Measurements from ENCODE around the gene ARSA. TPM values are rescaled to one million over a fixed set of nuclear protein-coding genes. Genes with fewer than 3 reads are reported as not detected.

ARSA gene
- total RNA-seq, 6 donors from 2014 or later = 29.8 to 99.0 (median 59.2) TPM

GRCh38 chr22:50672041-50672440 is 44.1 kb upstream of the ARSA start:
- H3K27me3 ChIP-seq = peaks cover 0 to 20% (median 13%) of the 10 kb centered on the region in 4 donors
- peaks cover 0 to 14% (median 3%) of the 10 kb centered on the region in 4 donors for H3K36me3 ChIP-seq
- 38 to 65% methylated on average over 2 to 5 of the region's 8 CpGs for WGBS, 2 donors
- DNase-seq = no peak
- peak overlapping the region; percentile 88 to 95 (median 88) for H3K27ac ChIP-seq
- TF ChIP-seq POLR2AphosphoS5 (IDR thresholded peaks at IDR 0.05) (no peak), POLR2A (IDR thresholded peaks at IDR 0.05) (no peak), CTCF (IDR thresholded peaks at IDR 0.05) (no peak), EP300 (IDR thresholded peaks at IDR 0.05) (no peak)
- ATAC-seq (ENCODE audit: low FRiP score in 2 of 2) = peak in 1 of 2 donors; percentile 1
- H3K4me3 ChIP-seq = peak overlapping the region in 3 of 4 donors; percentile 13 to 64 (median 29)
- peaks cover 14 to 38% (median 20%) of the 10 kb centered on the region in 4 donors for H3K4me1 ChIP-seq
- no peaks in the 10 kb centered on the region for H3K9me3 ChIP-seq

- H3K27ac ChIP-seq = peak overlapping the region; percentile 88 to 95 (median 88)
- no peaks in the 10 kb centered on the region for H3K9me3 ChIP-seq
- ATAC-seq (ENCODE audit: low FRiP score in 2 of 2) (no peak), DNase-seq (no peak)
- peaks cover 0 to 20% (median 13%) of the 10 kb centered on the region in 4 donors for H3K27me3 ChIP-seq
- H3K4me3 ChIP-seq = peak overlapping the region in 3 of 4 donors; percentile 13 to 64 (median 29)
- TF ChIP-seq POLR2AphosphoS5 (IDR thresholded peaks at IDR 0.05) (peak; percentile 32 to 44), POLR2A (IDR thresholded peaks at IDR 0.05) (no peak), EP300 (IDR thresholded peaks at IDR 0.05) (peak in 2 of 4 donors; percentile 33 to 78)
- WGBS, 2 donors = 5 to 29% methylated on average over 2 to 11 of the region's 11 CpGs
- H3K4me1 ChIP-seq = peaks cover 14 to 38% (median 19%) of the 10 kb centered on the region in 4 donors
- H3K36me3 ChIP-seq = peaks cover 0 to 10% (median 3%) of the 10 kb centered on the region in 4 donors
Measured at GRCh38 chr22:50671641-50672040, 43.7 kb upstream of the ARSA start.

- 52 to 68% methylated on average over 10 of the region's 10 CpGs for WGBS, 2 donors
- Histone ChIP-seq H3K4me3 (no peak overlapping the region), H3K9me3 (no peaks in the 10 kb centered on the region), H3K4me1 (peaks cover 14 to 38% (median 19%) of the 10 kb centered on the region in 4 donors), H3K36me3 (peaks cover 0 to 4% (median 2%) of the 10 kb centered on the region in 4 donors), H3K27ac (peak overlapping the region; percentile 88 to 95 (median 88)), H3K27me3 (peaks cover 0 to 20% (median 13%) of the 10 kb centered on the region in 4 donors)
- DNase-seq = no peak
- no peak for ATAC-seq (ENCODE audit: low FRiP score in 2 of 2)
- TF ChIP-seq POLR2AphosphoS5 (IDR thresholded peaks at IDR 0.05) = no peak
Measured at GRCh38 chr22:50670914-50671538, 43.1 kb upstream of the ARSA start.

- peak overlapping the region; percentile 88 to 95 (median 88) for H3K27ac ChIP-seq
- H3K4me1 ChIP-seq = peaks cover 14 to 38% (median 19%) of the 10 kb centered on the region in 4 donors
- no peak for ATAC-seq (ENCODE audit: low FRiP score in 2 of 2)
- peaks cover 0 to 20% (median 13%) of the 10 kb centered on the region in 4 donors for H3K27me3 ChIP-seq
- no peaks in the 10 kb centered on the region for H3K9me3 ChIP-seq
- 42 to 55% methylated on average over 4 of the region's 4 CpGs for WGBS, 2 donors
- no peak for DNase-seq
- H3K36me3 ChIP-seq = peaks cover 0 to 3% (median 0%) of the 10 kb centered on the region in 4 donors
- TF ChIP-seq POLR2A (IDR thresholded peaks at IDR 0.05) (no peak), POLR2AphosphoS5 (IDR thresholded peaks at IDR 0.05) (peak in 1 of 2 donors; percentile 37)
- no peak overlapping the region for H3K4me3 ChIP-seq
Measured at GRCh38 chr22:50670513-50670912, 42.6 kb upstream of the ARSA start.

- DNase-seq = no peak
- Histone ChIP-seq H3K4me3 (no peak overlapping the region), H3K4me1 (peaks cover under 1 to 5% (median 3%) of the 10 kb centered on the region in 4 donors), H3K36me3 (no peaks in the 10 kb centered on the region), H3K27ac (no peak overlapping the region), H3K27me3 (no peaks in the 10 kb centered on the region), H3K9me3 (no peaks in the 10 kb centered on the region)
- 51 to 60% methylated on average over 2 of the region's 2 CpGs for WGBS, 2 donors
- no peak for ATAC-seq (ENCODE audit: low FRiP score in 2 of 2)
- TF ChIP-seq POLR2A (IDR thresholded peaks at IDR 0.05) (no peak), POLR2AphosphoS5 (IDR thresholded peaks at IDR 0.05) (no peak), CTCF (IDR thresholded peaks at IDR 0.05) (no peak), EP300 (IDR thresholded peaks at IDR 0.05) (no peak)
Measured at GRCh38 chr22:50665738-50666137, 37.8 kb upstream of the ARSA start.

- Histone ChIP-seq H3K9me3 (no peaks in the 10 kb centered on the region), H3K27ac (no peak overlapping the region), H3K27me3 (no peaks in the 10 kb centered on the region), H3K36me3 (no peaks in the 10 kb centered on the region), H3K4me3 (no peak overlapping the region), H3K4me1 (no peaks in the 10 kb centered on the region)
- no peak for DNase-seq
- no peak for ATAC-seq (ENCODE audit: low FRiP score in 2 of 2)
- TF ChIP-seq EP300 (IDR thresholded peaks at IDR 0.05) = no peak
- no peak for TF ChIP-seq POLR2A (IDR thresholded peaks at IDR 0.05)
- TF ChIP-seq POLR2AphosphoS5 (IDR thresholded peaks at IDR 0.05) = no peak
- TF ChIP-seq CTCF (IDR thresholded peaks at IDR 0.05) = no peak
- 94 to 96% methylated on average over 12 of the region's 12 CpGs for WGBS, 2 donors
Measured at GRCh38 chr22:50665212-50665611, 37.3 kb upstream of the ARSA start.

Measured in upper lobe of left lung (tissue), 6 donors.